Activated CD4-positive, alpha-beta T cell treated with anti-CD3 and anti-CD28 coated beads, Interleukin-2, amount 50 U/mL, for 4 hours (primary cell): ENCODE results near the gene THBS4.
"Not testable (repeated sequence)": the region's sequence is repeated elsewhere in the genome, so short reads cannot be mapped to it uniquely, and the experiment has no call there.

ENCODE experiments used
- DNase-seq, 2 experiments: peaks; one replicate each; pipeline ENCODE4 v3.0.0-alpha.2; 2020

Gene THBS4

GRCh38 chr5:80077051-80077714 is 42.0 kb downstream of the THBS4 start:
- no peak for DNase-seq

DNA sequence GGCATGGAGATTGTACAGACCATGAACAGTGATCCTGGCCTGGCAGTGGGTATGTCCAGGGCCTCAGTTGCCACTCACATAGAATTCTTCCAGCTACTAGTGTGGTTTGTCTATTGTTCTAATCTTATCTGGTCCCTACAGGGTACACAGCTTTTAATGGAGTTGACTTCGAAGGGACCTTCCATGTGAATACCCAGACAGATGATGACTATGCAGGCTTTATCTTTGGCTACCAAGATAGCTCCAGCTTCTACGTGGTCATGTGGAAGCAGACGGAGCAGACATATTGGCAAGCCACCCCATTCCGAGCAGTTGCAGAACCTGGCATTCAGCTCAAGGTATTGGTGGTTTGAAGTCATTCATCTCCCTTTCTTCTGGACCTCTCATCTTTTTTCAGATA is 43.8 kb downstream of the THBS4 start:
- DNase-seq = no peak

GRCh38 chr5:80082281-80082680 is 47.1 kb downstream of the THBS4 start:
- DNase-seq = no peak

DNA sequence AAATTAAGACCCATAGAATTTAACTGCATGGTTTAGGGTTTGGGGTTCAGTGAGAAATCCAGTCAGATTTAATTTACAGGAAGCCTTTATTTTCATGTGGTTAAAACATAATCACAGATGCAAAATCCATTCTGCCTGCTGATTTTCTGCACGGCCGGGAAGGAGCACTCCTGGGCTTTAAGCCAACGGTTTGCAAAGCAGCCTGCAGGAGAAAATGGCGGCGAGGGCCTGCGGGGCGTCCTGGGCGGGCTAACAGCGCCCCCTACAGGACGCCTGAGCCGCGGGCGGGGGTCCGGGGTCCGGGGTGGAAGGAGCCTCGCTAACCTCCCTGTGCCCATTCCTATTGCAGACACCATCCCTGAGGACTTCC is 47.6 kb downstream of the THBS4 start:
- DNase-seq = no peak

DNA sequence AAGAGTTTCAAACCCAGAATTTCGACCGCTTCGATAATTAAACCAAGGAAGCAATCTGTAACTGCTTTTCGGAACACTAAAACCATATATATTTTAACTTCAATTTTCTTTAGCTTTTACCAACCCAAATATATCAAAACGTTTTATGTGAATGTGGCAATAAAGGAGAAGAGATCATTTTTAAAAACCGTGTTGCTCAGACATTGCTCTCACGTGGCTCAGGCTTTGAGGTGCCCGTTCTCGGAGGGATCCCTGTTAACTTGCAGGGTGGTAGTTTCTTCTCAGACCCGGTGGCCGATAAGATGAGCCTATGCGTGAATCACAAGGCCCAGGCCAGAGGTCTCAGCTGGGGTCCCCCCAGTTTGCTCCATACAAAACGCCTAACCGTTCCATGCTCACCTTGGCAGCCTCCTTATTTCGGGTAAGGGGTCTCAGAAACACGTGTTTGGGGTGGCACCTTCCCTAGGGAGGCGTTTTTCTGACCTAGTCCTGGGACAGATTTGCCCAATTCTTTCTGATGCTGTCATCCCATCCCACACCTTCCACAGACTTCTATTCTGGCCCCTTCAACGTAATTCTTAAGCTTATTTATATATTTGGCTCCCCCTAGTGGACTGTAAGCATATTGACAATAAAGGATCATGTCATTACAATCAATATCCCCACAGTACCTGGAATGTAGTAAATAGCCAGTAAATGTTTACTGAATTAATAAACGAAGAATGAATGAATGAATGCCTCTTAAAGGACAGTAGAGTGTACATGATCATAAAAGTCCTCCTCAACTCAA is 48.1 kb downstream of the THBS4 start:
- no peak for DNase-seq

GRCh38 chr5:80090884-80091166 is 55.7 kb downstream of the THBS4 start:
- DNase-seq = no peak

DNA sequence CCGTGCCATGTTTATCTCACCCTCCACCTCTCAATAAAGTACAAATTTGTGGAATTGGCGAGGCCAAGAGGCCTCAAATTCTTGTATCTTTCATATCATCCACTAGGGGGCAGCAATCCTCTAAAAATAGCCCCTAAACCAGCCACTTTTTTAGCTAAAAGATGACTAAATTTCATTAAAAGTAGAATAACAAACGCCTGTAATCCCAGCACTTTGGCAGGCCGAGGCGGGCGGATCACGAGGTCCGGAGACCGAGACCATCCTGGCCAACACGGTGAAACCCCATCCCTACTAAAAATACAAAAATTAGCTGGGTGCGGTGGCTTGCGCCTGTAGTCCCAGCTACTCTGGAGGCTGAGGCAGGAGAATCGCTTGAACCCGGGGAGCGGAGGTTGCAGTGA is 56.6 kb downstream of the THBS4 start:
- peak in 1 of 2 experiments; percentile 2 for DNase-seq

GRCh38 chr5:80092486-80093107 is 57.4 kb downstream of the THBS4 start:
- DNase-seq = no peak

DNA sequence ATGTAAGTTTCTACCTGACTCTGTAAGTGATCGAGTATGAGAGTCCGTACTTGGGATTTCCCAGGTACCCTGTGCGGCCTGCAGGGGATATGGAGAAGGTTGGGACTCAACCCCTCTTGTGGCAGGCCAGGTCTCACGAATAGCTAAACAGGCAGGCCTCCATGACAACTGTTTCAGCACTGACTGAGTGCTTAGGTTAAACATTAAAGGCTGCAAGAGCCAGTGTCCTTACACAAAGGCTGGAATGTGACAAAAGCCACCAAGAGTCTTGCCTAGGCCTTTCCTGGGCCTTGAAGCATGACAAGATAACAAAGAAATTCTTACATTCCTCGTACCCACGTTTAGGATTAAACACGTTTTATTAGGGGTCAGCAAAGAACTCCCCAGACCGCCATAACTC is 58.6 kb downstream of the THBS4 start:
- DNase-seq = no peak

- DNase-seq = no peak
Observed at GRCh38 chr5:80094236-80094738, 59.1 kb downstream of the THBS4 start.

DNA sequence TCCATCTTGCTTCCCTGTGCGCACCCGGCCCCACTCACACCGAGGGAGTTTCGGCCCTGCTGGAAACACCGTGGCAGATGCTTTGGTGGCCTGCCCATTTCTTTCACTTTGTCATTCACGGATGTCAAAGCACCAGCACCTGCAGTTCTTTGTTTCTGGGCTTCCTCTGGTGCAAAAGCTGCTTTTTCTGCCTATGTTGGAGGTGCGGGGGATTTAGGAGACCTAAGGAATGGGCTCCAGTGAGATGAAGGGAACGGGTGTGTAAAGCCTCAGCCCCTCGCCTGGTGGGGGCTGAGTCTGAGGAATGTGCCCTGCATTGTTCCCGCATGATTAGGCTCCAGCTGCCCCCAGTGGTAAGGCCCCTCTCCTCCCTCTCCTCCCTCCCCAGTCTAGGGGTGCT is 62.3 kb downstream of the THBS4 start:
- no peak for DNase-seq

DNA sequence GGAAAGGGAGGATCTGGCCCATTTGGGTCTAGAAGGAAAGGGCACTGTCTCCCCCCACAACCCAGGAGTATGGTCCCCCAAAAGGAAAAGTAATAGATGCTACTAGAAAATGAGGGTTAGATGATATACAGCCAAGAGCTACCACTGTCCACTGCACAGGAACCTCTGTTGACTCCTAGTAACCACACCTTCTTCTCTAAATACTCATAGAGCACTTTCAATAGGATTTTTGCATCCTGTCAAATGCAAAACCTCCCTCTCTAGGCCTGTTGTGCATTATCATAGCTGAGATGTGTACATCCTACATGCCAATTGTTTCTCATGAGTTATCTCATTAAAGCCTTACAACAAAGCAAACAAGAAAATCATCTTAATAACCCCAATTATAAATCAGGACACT is 66.8 kb downstream of the THBS4 start:
- DNase-seq = no peak

DNA sequence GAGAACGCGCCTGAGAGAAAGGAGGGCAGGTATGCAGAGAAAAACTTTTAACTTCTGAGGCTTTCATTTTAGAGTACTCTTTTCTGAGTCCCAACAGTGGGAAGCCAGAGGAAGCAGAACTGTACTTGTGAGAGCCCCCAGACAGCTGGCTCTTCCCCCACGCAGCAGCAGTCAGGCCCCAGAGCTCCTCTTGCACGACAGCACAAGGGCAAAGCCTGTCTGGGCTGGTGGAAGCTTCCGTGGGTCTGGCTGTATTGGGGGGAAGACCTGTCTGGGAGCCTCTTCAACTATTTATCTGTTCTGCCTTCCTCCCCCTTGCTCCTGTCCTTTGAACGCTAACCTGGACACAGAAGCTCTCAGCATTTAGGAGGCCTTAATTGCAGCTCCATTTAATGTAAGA is 68.2 kb downstream of the THBS4 start:
- DNase-seq = no peak

- DNase-seq = no peak
Observed at GRCh38 chr5:80105698-80106439, 70.7 kb downstream of the THBS4 start.

GRCh38 chr5:80106916-80107315 is 71.8 kb downstream of the THBS4 start:
- DNase-seq = no peak

DNA sequence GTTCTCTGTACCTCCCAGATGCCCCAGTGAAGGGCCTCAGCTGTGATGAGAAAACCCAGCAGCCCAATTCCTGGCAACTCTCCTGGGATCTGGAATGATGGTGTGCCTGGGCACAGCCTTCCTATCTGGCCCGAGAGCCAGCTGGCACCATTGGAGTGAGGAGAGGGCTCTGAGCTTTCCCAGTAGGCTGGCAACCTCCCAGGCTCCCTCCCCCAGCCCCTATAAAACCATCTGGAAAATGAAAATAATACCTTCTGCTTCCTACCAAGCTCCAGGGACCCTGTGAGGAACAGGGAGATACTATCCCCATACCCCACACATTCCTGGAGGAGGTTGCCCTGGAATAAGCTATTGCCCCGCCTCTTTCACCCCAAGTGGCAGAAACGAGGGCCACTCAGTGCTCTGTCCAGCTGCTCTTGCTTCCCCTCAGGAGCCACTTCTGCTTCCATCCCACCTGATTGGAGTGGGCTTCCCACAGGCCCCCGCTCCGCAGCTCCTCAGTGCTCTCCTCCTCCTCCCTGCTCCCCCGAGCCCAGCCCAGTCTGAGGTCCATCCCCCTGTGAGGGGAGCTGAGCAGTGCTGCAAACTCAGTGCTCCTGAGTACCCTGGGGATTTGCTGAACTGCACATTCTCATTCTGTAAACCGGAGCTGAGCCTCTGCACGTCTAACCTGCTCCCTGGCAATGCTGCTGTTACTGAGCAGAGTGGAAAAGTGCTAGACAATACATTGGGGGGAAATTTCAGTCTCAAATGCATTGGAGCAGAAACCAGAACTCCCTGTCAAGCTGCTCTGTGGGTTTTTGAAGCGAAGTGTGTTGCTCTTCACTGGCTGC is 74.7 kb downstream of the THBS4 start:
- no peak for DNase-seq

- DNase-seq = not testable (repeated sequence)
Observed at GRCh38 chr5:80111376-80111990, 76.3 kb downstream of the THBS4 start.

- no peak for DNase-seq
Observed at GRCh38 chr5:80114860-80115259, 79.7 kb downstream of the THBS4 start.

DNA sequence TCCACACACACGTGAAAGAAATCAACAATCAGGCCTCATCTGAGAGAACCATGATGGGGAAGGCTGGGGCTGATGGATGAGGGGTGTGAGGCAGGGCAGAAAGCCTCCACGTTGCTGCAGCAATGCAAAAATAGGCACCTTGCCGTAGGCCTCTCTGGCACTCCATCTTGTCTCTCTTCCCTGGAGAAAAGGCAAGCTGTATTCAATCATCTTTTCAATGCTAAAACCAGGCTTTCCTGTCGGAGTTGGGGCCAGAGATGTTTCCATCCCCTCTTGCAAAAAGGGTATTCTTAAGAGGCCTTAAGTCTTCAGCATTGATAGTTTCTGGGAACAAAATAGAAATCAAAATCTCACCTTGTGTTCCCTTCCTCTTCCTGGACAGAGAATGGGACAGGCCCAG is 80.9 kb downstream of the THBS4 start:
- no peak for DNase-seq

GRCh38 chr5:80116465-80116864 is 81.3 kb downstream of the THBS4 start:
- DNase-seq = no peak

- no peak for DNase-seq
Observed at GRCh38 chr5:80117446-80117845, 82.3 kb downstream of the THBS4 start.

GRCh38 chr5:80119372-80119771 is 84.2 kb downstream of the THBS4 start:
- DNase-seq = no peak
